Kidney (tissue), 14 donors: ENCODE data around the gene CUEDC2. TPM values are rescaled to one million over a fixed set of nuclear protein-coding genes. Genes with fewer than 3 reads are reported as not detected.

Experiments used
- DNase-seq, 5 donors: peaks; one replicate each; pipeline ENCODE4 v3.0.0-alpha.2; 2013 to 2020
- FAIRE-seq: peaks from 2 replicates; lab custom pipeline; 2012; peaks lifted over from hg19 to GRCh38; lab: Jason Lieb, UNC
- H3K27ac ChIP-seq, 2 donors: one replicate each; pipeline ENCODE4 v1.7.0; 2013; ENCODE audit warnings: low read depth in 2 of 2, low read length in 2 of 2, inconsistent platforms in 1 of 2
- H3K27me3 ChIP-seq: one replicate; pipeline ENCODE4 v1.7.1; 2013; ENCODE audit warnings: low read length, inconsistent platforms; ENCODE audit not compliant: control insufficient read depth, insufficient read depth
- H3K36me3 ChIP-seq, 3 donors: one replicate each; pipeline versions ENCODE4 v1.7.0 to v1.7.1; 2013; ENCODE audit warnings: low read length in 3 of 3, control low read depth in 1 of 3, inconsistent platforms in 1 of 3; ENCODE audit not compliant: insufficient read depth in 3 of 3, control insufficient read depth in 2 of 3
- H3K4me1 ChIP-seq, 3 donors: one replicate each; pipeline versions ENCODE4 v1.7.0 to v1.7.1; 2013; ENCODE audit warnings: low read length in 3 of 3, inconsistent platforms in 1 of 3, low read depth in 1 of 3; ENCODE audit not compliant: control insufficient read depth in 2 of 3, insufficient read depth in 2 of 3
- H3K4me3 ChIP-seq, 3 donors: one replicate each; pipeline versions ENCODE4 v1.7.0 to v1.8.1; 2013; ENCODE audit warnings: low read length in 3 of 3, control low read depth in 1 of 3, inconsistent platforms in 1 of 3
- H3K9ac ChIP-seq, 3 donors: one replicate each; pipeline versions ENCODE4 v1.7.0 to v1.7.1; 2013; ENCODE audit warnings: low read length in 3 of 3, control low read depth in 1 of 3, inconsistent platforms in 1 of 3
- H3K9me3 ChIP-seq, 3 donors: one replicate each; pipeline versions ENCODE4 v1.7.0 to v1.7.1; 2013; ENCODE audit warnings: low read length in 3 of 3, control low read depth in 1 of 3, inconsistent platforms in 1 of 3; ENCODE audit not compliant: control insufficient read depth in 2 of 3, insufficient read depth in 1 of 3
- CTCF ChIP-seq: IDR thresholded peaks from 3 replicates; pipeline ENCODE4 v1.5.1; 2012; ENCODE audit warnings: mild to moderate bottlenecking, moderate library complexity, borderline replicate concordance; ENCODE audit not compliant: insufficient read depth; ENCODE audit errors: extremely low read depth
- intact Hi-C: fragments of 100-400 bp; cut with DNase I; formaldehyde crosslinking; loops from one replicate; pipeline ENCODE4 v1.11.1; 2022
- polyA plus RNA-seq: library from polyadenylated mRNA; stranded (reverse); fragments of 350-450 nt; fragmentation: Illumina TruSeq; extraction: RNeasy Lipid Tissue Mini Kit (QIAGEN cat#74804); gene quantifications from one replicate; pipeline ENCODE4 v1.2.3, GENCODE V29; 2014; ENCODE audit warnings: low read depth, low replicate concordance; ENCODE audit not compliant: insufficient read depth
- total RNA-seq: library from RNA; stranded (reverse); fragmentation: NEBNext Ultra II Directional; extraction: Animal tissue kit (Norgen Biotek cat#: 25700); gene quantifications from one replicate; pipeline ENCODE4 v1.2.1, GENCODE V29; 2021
- donor health status: control.
- donor health status: control.
- donor health status: control.
- donor health status: control.
- donor health status: control.
- donor health status: DM: yes; HTN: yes; CAD: no.
- donor health status: Normal renal cell carcinoma (clear cell type).

Gene CUEDC2
- total and polyA plus RNA-seq, 2 donors from 2014 or later = 50.9 to 117 TPM

GRCh38 chr10:102389894-102390293 lies 42.5 kb downstream of the CUEDC2 start:
- H3K27ac ChIP-seq = no peak overlapping the region
- FAIRE-seq (no peak), DNase-seq (no peak)
- TF ChIP-seq CTCF = no peak
- peaks cover 0 to 9% (median 0%) of the 10 kb centered on the region in 3 donors for H3K4me1 ChIP-seq
- no peak overlapping the region for H3K4me3 ChIP-seq
- H3K9ac ChIP-seq = no peak overlapping the region
- H3K36me3 ChIP-seq = no peaks in the 10 kb centered on the region
- intact Hi-C loops = no loop called here
- H3K27me3 ChIP-seq = no peaks in the 10 kb centered on the region
- no peaks in the 10 kb centered on the region for H3K9me3 ChIP-seq

GRCh38 chr10:102384606-102385429 lies 47.6 kb downstream of the CUEDC2 start:
- Histone ChIP-seq H3K36me3 (peaks cover 3 to 15% (median 11%) of the 10 kb centered on the region in 3 donors), H3K27me3 (no peaks in the 10 kb centered on the region), H3K27ac (no peak overlapping the region), H3K4me3 (no peak overlapping the region), H3K9ac (no peak overlapping the region), H3K9me3 (no peaks in the 10 kb centered on the region), H3K4me1 (peaks cover 0 to 3% (median 0%) of the 10 kb centered on the region in 3 donors)
- DNase-seq (no peak), FAIRE-seq (no peak)
- intact Hi-C loops = no loop called here
- TF ChIP-seq CTCF = no peak

- DNase-seq (no peak), FAIRE-seq (no peak)
- Histone ChIP-seq H3K36me3 (peaks cover 3 to 22% (median 17%) of the 10 kb centered on the region in 3 donors), H3K4me3 (no peak overlapping the region), H3K4me1 (peaks cover 0 to 3% (median 0%) of the 10 kb centered on the region in 3 donors), H3K27ac (no peak overlapping the region), H3K9me3 (no peaks in the 10 kb centered on the region), H3K9ac (no peak overlapping the region), H3K27me3 (no peaks in the 10 kb centered on the region)
- no peak for TF ChIP-seq CTCF
- intact Hi-C loops = no loop called here
Measured at GRCh38 chr10:102384053-102384452, 48.3 kb downstream of the CUEDC2 start.
